GM18502 (cell line): Measurements from ENCODE around the gene CMTM3.
A peak's percentile ranks its signal among the peaks of the same experiment; 100 is the strongest.
"Not testable (repeated sequence)": the region's sequence is repeated elsewhere in the genome, so short reads cannot be mapped to it uniquely, and the experiment has no call there.

ENCODE experiments used
- ATAC-seq: cut with Tn5 transposase; IDR thresholded peaks from one replicate; pipeline ENCODE4 v1.9.1; 2021; ENCODE audit warnings: mild to moderate bottlenecking; ENCODE audit not compliant: unreplicated experiment, poor library complexity

Gene CMTM3

GRCh38 chr16:66605979-66606751 lies 1.7 kb downstream of the CMTM3 start:
- peak; percentile 53 for ATAC-seq

- ATAC-seq = peak; percentile 51
Measured at GRCh38 chr16:66608241-66609138, 4.0 kb downstream of the CMTM3 start.

DNA sequence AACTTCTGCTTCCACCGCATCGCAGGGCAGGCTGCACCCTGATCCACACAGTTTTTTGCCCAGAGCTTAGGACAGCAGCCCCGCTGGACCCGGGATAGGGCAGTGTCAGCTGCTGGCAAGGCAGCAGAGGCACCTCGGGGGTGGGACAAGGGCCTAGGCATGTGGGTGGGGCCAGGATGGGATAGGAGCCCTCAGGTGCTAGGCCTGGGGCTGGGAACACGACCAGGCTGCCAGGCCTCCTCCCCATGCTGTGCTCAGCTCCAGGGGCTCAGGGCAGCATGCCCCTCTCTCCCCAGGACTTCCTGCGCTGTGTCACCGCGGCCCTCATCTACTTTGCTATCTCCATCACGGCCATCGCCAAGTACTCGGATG lies 4.6 kb downstream of the CMTM3 start:
- no peak for ATAC-seq

- ATAC-seq = no peak
Measured at GRCh38 chr16:66610111-66610820, 5.8 kb downstream of the CMTM3 start.

DNA sequence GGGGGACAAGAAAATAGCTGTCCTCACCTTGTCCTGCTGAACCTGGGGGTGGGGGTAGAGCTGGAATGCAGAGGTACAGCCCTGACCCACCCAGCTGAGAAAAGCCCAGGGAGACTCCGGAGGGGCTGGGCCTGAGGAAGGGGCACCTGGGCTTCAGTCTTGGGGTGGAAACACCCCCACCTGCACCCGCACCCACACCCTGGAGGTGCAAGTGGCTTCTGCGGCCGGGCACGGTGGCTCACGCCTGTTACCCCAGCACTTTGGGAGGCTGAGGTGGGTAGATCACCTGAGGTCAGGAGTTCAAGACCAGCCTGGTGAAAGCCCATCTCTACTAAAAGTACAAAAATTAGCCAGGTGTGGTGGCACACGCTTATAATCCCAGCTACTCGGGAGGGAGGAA lies 7.4 kb downstream of the CMTM3 start:
- not testable (repeated sequence) for ATAC-seq

- no peak for ATAC-seq
Measured at GRCh38 chr16:66612422-66612821, 7.9 kb downstream of the CMTM3 start.

DNA sequence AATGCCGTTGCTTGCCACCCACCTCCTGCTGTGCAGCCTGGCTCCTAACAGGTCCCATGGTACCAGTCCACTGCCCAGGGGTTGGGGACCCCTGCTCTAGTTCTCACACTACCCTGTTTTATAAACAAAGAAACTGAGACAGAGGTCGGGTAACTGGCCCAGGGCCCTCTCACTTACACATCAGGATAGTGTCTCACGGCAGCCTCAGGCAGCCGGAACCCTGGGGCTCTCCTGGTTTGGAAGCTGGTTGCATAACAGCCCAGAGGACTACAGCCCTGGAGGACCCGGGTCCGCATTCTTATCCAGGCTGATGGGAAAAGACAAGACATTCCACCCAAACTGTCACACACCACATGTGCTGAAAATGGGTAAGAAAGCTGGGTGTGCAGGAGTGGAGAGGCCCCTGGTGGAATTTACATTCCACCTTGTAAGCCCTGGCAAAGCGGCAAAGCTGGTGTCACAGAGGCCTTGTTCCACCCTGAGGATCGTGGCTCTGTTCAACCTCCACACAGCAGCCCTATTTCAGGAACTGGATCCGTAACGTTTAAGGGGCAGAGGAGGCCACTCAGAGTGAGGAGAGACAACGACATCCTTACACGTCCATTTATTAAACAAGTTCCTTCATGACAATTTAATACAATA lies 9.8 kb downstream of the CMTM3 start:
- ATAC-seq = no peak

GRCh38 chr16:66616169-66616568 lies 11.7 kb downstream of the CMTM3 start:
- no peak for ATAC-seq

GRCh38 chr16:66616592-66616991 lies 12.1 kb downstream of the CMTM3 start:
- no peak for ATAC-seq

GRCh38 chr16:66617010-66617434 lies 12.5 kb downstream of the CMTM3 start:
- ATAC-seq = no peak

GRCh38 chr16:66617728-66618127 lies 13.2 kb downstream of the CMTM3 start:
- no peak for ATAC-seq

DNA sequence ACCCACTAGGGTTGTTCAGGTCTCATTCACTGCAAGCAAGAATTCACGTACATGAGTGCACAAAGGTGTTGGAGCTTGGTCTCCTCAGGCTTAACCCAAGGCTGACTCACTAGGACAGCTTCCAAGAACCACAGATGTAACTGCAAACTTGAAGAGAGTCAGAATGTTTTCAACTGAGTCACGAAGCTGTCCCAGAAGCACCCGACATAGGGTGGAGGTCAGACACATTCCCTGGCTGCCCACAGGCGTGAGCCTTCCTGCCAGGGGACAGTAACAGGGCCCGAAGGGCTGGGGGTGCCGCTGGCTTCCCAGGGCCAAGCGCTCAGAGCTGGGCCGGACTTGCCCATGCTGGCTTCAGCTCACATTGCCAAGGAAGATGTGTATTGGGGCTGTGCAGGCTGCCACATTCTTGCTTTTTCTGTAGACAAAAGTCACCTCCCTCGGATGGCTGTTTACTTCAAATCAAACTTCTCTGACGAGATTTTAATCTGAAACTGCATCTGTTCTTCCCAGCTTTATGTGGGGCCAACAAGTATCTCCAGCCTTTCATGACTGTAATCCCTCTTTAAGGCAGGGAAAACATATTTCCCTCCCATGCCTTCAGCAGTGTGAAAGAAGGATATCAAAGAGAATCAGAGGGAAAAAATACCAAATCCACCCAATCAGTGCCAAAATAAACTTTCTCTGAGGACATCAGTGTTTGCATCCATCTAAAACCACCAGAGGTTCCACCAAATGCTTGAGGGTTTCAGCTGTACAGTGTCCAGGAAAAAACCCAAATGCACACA lies 14.3 kb downstream of the CMTM3 start:
- ATAC-seq = no peak

- no peak for ATAC-seq
Measured at GRCh38 chr16:66619534-66620428, 15.3 kb downstream of the CMTM3 start.

GRCh38 chr16:66620429-66620795 lies 15.9 kb downstream of the CMTM3 start:
- no peak for ATAC-seq

- no peak for ATAC-seq
Measured at GRCh38 chr16:66621973-66622372, 17.5 kb downstream of the CMTM3 start.

- no peak for ATAC-seq
Measured at GRCh38 chr16:66622863-66623262, 18.4 kb downstream of the CMTM3 start.

DNA sequence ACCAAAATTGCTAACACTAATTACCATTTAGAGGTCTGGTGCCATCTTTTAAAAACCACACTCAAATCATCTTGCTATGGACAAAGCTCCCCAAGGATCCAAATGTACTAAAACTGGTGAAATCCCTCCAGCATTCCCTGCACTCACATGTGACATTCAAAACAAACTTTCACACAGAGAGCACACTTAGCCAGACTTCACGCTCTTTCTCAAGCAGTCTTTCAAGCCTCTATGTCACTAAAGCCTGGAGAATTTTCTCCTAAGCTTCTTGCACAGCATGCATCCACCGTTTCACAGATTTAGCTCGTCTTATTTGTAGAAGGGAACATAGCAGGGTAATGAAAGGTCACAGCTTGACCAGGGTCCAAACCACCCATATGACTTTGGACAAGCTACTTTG lies 19.3 kb downstream of the CMTM3 start:
- no peak for ATAC-seq

DNA sequence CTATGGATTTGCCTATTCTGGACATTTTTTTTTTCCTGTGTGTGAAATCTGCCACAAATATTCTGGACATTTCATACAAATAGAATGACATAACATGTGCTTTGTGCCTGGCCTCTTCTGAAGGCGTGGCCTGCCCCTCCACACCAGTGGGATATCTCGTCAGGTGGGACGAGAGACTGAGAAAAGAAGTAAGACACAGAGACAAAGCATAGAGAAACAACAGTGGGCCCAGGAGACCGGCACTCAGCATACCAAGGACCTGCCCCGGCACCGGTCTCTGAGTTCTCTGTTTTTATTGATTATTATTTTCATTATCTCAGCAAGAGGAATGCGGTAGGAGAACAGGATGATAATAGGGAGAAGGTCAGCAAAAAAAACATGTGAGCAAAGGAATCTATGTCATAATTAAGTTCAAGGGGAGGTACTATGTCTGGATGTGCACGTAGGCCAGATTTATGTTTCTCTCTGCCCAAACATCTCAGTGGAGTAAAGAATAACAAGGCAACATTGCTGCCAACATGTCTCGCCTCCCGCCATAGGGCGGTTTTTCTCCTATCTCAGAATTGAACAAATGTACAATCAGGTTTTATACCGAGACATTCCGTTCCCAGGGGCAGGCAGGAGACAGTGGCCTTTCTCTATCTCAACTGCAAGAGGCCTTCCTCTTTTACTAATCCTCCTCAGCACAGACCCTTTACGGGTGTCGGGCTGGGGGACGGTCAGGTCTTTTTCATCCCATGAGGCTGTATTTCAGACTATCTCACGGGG lies 23.3 kb downstream of the CMTM3 start:
- ATAC-seq = not testable (repeated sequence)
